Epithelial cell of esophagus (primary cell): ENCODE measurements around the gene GCG.

Experiments
- DNase-seq: peaks from one replicate; pipeline ENCODE4 v3.0.0; 2010; ENCODE audit warnings: low read depth
- H3K4me3 ChIP-seq: 2 replicates; pipeline ENCODE4 v1.5.1; 2011; ENCODE audit warnings: mild to moderate bottlenecking, low read length, control low read depth
- TF ChIP-seq, protein P1 (sequence below): IDR thresholded peaks from 2 replicates; pipeline ENCODE4 v1.5.1; 2011; ENCODE audit warnings: low read depth, mild to moderate bottlenecking, low read length, control low read depth, inconsistent platforms; ENCODE audit not compliant: insufficient read depth; ENCODE audit errors: missing control alignments

GCG gene

DNA sequence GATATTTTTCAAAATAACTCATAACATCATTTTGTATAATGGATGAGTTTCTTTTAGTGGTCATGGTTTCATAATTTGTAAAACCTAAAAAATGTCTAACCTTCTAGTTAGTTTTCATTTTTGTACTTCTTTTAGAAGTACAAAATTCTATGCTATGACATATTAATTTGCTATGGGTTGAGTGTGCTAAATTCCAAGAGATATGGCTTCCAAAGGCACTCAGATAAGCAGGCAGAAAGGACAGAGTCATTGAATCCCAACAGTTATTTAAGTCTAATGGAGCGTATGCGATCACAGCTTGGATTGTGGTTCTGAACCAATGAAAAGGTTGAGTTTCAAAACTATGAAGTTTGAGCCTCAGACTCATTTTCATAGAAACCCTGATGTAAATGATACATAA is 37.0 kb downstream of the GCG start:
- no peak for DNase-seq
- H3K4me3 ChIP-seq: no peak overlapping the region
- TF ChIP-seq, protein P1, sequence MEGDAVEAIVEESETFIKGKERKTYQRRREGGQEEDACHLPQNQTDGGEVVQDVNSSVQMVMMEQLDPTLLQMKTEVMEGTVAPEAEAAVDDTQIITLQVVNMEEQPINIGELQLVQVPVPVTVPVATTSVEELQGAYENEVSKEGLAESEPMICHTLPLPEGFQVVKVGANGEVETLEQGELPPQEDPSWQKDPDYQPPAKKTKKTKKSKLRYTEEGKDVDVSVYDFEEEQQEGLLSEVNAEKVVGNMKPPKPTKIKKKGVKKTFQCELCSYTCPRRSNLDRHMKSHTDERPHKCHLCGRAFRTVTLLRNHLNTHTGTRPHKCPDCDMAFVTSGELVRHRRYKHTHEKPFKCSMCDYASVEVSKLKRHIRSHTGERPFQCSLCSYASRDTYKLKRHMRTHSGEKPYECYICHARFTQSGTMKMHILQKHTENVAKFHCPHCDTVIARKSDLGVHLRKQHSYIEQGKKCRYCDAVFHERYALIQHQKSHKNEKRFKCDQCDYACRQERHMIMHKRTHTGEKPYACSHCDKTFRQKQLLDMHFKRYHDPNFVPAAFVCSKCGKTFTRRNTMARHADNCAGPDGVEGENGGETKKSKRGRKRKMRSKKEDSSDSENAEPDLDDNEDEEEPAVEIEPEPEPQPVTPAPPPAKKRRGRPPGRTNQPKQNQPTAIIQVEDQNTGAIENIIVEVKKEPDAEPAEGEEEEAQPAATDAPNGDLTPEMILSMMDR: no peak

DNA sequence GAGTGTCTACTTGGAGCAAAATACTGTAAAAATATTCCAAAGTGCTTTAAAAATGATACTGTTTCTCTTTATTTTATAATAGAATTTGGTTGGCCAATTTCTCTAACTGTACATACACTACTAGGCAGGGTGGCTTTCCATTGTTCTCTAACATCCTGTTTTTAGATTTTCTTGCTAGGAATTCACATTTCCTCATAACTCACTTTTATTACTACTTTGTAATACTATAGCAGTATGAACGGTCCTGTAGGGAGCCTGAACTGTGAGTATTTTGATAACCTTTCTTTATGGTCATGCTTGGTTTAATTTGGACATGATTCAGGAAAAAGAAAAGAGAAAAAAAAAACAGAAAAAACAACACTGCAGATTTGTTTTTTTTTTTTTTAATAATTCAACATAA is 37.8 kb downstream of the GCG start:
- DNase-seq: no peak
- TF ChIP-seq, protein P1: no peak
- H3K4me3 ChIP-seq: no peak overlapping the region

DNA sequence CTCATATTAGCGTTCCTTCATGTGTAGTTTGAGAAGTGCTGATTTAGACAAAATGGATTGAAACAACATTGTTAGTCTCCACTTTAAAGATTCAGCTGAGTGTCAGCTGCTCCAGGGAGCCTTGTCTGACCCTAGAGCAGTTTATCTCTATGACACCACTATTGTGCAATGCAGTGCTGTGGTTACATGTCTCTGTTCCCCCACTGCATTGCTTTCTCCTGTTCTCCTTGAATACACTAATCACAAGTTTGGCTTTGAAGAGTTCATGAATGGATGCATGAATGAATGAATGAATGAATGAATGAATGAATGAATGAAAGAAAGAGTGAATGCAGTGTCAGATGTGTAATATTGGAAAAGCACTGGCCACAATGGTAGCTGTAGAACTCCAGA is 38.3 kb downstream of the GCG start:
- TF ChIP-seq, protein P1: no peak
- H3K4me3 ChIP-seq: no peak overlapping the region
- peak; percentile 88 for DNase-seq

DNA sequence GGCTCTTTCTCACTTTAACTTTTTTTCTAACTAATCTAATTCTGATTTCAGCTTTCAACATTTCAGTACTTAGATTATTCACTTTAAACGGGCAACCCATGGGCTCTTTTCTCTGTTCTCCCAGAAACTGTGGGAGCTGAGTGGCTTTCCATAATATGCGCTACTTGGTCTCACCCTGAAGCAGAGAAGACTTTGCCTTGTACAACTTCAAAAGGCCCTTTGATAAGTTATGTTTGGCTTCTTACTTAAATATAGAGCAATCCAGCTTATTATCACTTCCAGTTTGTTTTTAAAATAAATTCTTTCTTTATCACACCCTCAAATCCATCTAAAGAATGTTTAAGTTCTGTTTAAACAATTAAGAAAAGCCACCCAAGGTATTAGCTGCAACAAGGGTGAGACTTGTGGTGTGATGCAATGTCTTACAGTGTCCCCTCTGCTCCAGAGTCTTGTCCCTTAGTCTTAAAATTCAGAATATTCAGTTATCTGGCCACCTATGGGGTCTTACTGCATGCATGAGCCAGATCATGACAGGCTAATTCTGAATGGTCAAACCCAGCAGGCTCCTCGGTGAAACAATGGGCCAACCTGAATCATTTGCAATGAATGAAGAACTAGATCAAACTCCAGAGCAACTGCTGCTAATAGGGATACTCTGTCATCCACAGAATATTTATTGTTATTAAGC is 38.8 kb downstream of the GCG start:
- TF ChIP-seq, protein P1: no peak
- DNase-seq: no peak
- H3K4me3 ChIP-seq: no peak overlapping the region

DNA sequence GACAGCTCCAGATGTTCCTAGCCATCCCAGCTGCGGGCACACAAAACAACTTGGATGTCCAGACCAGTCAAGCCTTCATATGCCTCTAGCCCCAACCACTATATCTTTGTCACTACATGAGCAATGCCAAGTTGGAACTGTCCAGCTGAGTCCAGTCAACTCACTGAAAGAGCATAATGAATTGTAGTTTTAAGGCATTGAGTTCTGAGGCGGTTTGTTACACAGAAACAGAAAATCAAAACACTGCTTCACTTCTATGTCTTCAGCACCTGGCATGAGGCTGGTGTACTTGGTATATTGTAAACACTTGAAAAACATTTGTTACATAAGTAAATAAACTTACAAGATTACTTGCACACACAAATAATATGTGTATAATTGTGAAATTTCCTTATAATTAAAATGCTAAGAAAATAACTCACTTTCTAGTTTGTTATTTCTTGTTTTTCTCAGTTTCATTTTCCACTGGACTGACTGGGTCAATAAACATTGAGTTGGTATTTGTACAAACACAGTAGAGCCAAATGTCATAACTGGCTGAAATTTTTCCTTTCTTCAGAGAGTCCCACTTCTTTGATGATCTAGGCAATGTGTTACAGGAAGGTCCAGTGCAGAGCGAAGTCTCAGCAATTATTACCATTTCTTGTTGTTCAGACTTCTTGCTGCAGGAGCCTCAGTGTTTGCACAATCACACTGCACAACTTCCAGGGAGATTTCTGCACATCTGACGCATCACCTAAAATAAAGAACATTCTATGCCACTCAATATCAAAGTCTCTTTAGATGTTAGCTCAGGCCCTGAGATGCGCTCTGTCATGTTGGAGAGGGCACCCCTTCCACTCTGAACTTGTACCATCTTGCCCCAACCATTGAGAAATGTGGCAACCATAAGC is 39.8 kb downstream of the GCG start:
- peak; percentile 92 for DNase-seq
- H3K4me3 ChIP-seq: no peak overlapping the region
- TF ChIP-seq, protein P1: no peak

DNA sequence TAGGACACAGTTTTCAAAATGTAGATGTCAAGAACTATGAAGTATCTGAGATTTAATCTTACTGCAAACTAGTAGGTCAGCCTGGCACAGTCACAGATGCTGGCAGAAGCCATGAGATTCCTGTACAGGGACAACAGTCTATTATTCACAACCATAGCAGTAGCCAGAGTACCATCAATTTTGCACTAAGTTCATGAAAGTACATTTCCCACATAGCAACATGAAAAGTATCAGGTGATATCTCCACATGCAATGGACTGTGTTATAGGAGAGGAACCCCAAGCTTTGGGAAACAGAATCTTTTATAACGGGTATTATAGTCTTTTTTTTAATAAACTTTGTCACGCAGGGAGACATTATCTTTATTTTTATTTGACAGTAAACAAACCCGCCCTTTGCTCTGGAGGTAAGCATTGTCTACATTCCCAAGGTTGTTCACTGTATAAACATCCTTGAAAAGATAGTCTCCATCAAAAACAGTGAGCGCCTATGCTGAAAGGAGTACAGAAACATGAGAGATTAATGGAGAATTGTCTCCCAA is 44.6 kb downstream of the GCG start:
- TF ChIP-seq, protein P1: no peak
- no peak for DNase-seq
- H3K4me3 ChIP-seq: no peak overlapping the region
